ENCODE results near the gene NDUFC1. TPM values are rescaled to one million over a fixed set of nuclear protein-coding genes. Genes with fewer than 3 reads are reported as not detected.

The NDUFC1 gene
- total RNA-seq, 1 donor from 2014 or later = 42.8 TPM

- no peak for DNase-seq (ENCODE audit: extremely low read depth, low read depth, low spot score)
Observed at GRCh38 chr4:139300431-139301112, 1.7 kb downstream of the NDUFC1 start.

GRCh38 chr4:139299536-139299935 lies 2.7 kb downstream of the NDUFC1 start:
- no peak for DNase-seq (ENCODE audit: extremely low read depth, low read depth, low spot score)

- DNase-seq (ENCODE audit: extremely low read depth, low read depth, low spot score) = no peak
Observed at GRCh38 chr4:139297001-139297410, 5.3 kb downstream of the NDUFC1 start.

GRCh38 chr4:139295942-139296299 lies 6.4 kb downstream of the NDUFC1 start:
- DNase-seq (ENCODE audit: extremely low read depth, low read depth, low spot score) = no peak

GRCh38 chr4:139295206-139295941 lies 6.9 kb downstream of the NDUFC1 start:
- DNase-seq (ENCODE audit: extremely low read depth, low read depth, low spot score) = peak; percentile 68

- DNase-seq (ENCODE audit: extremely low read depth, low read depth, low spot score) = no peak
Observed at GRCh38 chr4:139286186-139286698, 16.0 kb downstream of the NDUFC1 start.

GRCh38 chr4:139282721-139283075 lies 19.6 kb downstream of the NDUFC1 start:
- no peak for DNase-seq (ENCODE audit: extremely low read depth, low read depth, low spot score)

GRCh38 chr4:139282065-139282720 lies 20.1 kb downstream of the NDUFC1 start:
- DNase-seq (ENCODE audit: extremely low read depth, low read depth, low spot score) = no peak

GRCh38 chr4:139279760-139280620 lies 22.3 kb downstream of the NDUFC1 start, which contains the start of gene MGARP:
Gene MGARP, minus strand, starts transcription at chr4:139280225. Its CDS starts 67 bp downstream, at chr4:139280158.
- DNase-seq (ENCODE audit: extremely low read depth, low read depth, low spot score) = no peak

- no peak for DNase-seq (ENCODE audit: extremely low read depth, low read depth, low spot score)
Observed at GRCh38 chr4:139278912-139279759, 23.1 kb downstream of the NDUFC1 start.

- DNase-seq (ENCODE audit: extremely low read depth, low read depth, low spot score) = no peak
Observed at GRCh38 chr4:139278485-139278884, 23.8 kb downstream of the NDUFC1 start.

GRCh38 chr4:139275281-139275735 lies 27.0 kb downstream of the NDUFC1 start:
- DNase-seq (ENCODE audit: extremely low read depth, low read depth, low spot score) = no peak

GRCh38 chr4:139274790-139275189 lies 27.5 kb downstream of the NDUFC1 start:
- no peak for DNase-seq (ENCODE audit: extremely low read depth, low read depth, low spot score)

GRCh38 chr4:139273835-139274234 lies 28.4 kb downstream of the NDUFC1 start:
- DNase-seq (ENCODE audit: extremely low read depth, low read depth, low spot score) = no peak

- DNase-seq (ENCODE audit: extremely low read depth, low read depth, low spot score) = no peak
Observed at GRCh38 chr4:139267301-139267700, 35.0 kb downstream of the NDUFC1 start.

GRCh38 chr4:139266583-139267257 lies 35.6 kb downstream of the NDUFC1 start:
- no peak for DNase-seq (ENCODE audit: extremely low read depth, low read depth, low spot score)

GRCh38 chr4:139266208-139266582 lies 36.1 kb downstream of the NDUFC1 start:
- DNase-seq (ENCODE audit: extremely low read depth, low read depth, low spot score) = no peak

GRCh38 chr4:139265654-139266053 lies 36.6 kb downstream of the NDUFC1 start:
- DNase-seq (ENCODE audit: extremely low read depth, low read depth, low spot score) = no peak

GRCh38 chr4:139256349-139256748 lies 45.9 kb downstream of the NDUFC1 start:
- no peak for DNase-seq (ENCODE audit: extremely low read depth, low read depth, low spot score)
